ENCODE measurements around the gene CIAO3.

The CIAO3 gene

DNA sequence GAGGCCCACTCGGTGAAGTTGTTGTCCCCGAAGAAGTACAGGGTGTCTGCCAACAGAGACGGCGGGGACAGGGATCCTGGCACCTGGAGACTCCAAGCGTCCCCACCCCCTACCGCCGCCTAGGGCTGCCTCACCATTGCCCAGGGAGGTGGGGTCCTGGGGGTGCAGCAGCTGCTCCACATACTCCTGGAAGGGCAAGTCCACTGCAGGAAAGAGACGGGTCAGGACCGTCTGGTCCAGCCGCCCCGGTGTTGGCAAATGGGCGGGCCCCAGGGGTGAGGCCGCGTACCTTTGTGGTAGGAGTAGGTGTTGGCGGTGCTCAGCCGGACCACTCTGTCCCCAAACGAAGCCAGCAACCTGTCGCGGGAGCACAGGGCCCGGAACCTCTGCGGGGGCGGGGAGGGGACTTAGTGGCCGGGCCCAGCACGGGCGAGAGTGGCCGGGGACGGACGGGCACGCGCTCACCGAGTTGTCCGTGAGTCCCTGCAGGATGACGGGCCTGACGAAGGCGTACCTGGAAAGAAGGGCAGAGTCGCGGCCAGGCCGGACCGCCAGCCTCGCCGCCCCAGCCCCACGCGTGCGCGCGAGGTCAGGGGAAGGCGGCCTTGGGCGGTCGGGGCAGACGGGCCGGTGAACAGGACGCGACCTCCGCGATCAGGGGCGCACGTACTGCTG, 57.3 kb downstream of the CIAO3 start:
- Mint-ChIP-seq H3K27ac (peak overlapping the region; percentile 54), H3K4me1 (peaks cover 36% of the 10 kb centered on the region), H3K36me3 (ENCODE audit: low read depth) (peaks cover 20% of the 10 kb centered on the region), H3K9me3 (no peaks in the 10 kb centered on the region), H3K27me3 (no peaks in the 10 kb centered on the region), H3K4me3 (peak overlapping the region; percentile 82)
- ATAC-seq (no peak), DNase-seq (peak; percentile 31)

- ATAC-seq (no peak), DNase-seq (no peak)
- Mint-ChIP-seq H3K9me3 (no peaks in the 10 kb centered on the region), H3K4me3 (peak overlapping the region; percentile 82), H3K36me3 (ENCODE audit: low read depth) (peaks cover 20% of the 10 kb centered on the region), H3K27ac (peak overlapping the region; percentile 54), H3K4me1 (peaks cover 34% of the 10 kb centered on the region), H3K27me3 (no peaks in the 10 kb centered on the region)
Measured at GRCh38 chr16:682493-683395, 58.1 kb downstream of the CIAO3 start.

GRCh38 chr16:681746-682427, 58.9 kb downstream of the CIAO3 start:
- Mint-ChIP-seq H3K27me3 (peaks cover under 1% of the 10 kb centered on the region), H3K36me3 (ENCODE audit: low read depth) (peaks cover 18% of the 10 kb centered on the region), H3K4me1 (peaks cover 34% of the 10 kb centered on the region), H3K4me3 (peak overlapping the region; percentile 82), H3K27ac (peak overlapping the region; percentile 54), H3K9me3 (no peaks in the 10 kb centered on the region)
- ATAC-seq (no peak), DNase-seq (no peak)

DNA sequence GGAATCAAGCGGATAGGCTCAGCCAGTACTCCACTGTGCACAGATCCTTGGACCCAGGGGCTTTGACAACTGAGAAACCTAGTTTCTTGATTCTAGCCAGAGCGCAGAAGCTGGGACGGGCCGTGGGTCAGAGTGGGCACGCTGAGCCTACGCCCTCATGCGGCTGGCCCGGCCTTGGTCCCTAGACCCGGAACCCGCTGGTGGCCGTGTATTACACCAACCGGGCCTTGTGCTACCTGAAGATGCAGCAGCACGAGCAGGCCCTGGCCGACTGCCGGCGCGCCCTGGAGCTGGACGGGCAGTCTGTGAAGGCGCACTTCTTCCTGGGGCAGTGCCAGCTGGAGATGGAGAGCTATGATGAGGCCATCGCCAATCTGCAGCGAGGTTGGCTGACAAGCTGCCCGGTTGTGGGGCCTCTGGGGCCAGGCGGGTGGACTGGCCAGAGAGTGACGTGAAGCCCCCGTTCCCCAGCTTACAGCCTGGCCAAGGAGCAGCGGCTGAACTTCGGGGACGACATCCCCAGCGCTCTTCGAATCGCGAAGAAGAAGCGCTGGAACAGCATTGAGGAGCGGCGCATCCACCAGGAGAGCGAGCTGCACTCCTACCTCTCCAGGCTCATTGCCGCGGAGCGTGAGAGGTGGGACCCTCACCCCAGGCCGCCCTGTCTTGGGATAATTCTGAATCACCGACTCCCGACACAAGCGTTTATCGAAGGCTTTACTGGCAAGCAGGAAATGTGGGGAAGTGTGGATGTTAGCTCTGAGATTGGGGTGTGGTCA, 59.6 kb downstream of the CIAO3 start:
- H3K36me3 Mint-ChIP-seq (ENCODE audit: low read depth) = peaks cover 18% of the 10 kb centered on the region
- DNase-seq (peak; percentile 41), ATAC-seq (no peak)
- H3K4me1 Mint-ChIP-seq = peaks cover 34% of the 10 kb centered on the region
- peaks cover 5% of the 10 kb centered on the region for H3K27me3 Mint-ChIP-seq
- no peaks in the 10 kb centered on the region for H3K9me3 Mint-ChIP-seq
- peak overlapping the region; percentile 82 for H3K4me3 Mint-ChIP-seq
- H3K27ac Mint-ChIP-seq = peak overlapping the region; percentile 49

DNA sequence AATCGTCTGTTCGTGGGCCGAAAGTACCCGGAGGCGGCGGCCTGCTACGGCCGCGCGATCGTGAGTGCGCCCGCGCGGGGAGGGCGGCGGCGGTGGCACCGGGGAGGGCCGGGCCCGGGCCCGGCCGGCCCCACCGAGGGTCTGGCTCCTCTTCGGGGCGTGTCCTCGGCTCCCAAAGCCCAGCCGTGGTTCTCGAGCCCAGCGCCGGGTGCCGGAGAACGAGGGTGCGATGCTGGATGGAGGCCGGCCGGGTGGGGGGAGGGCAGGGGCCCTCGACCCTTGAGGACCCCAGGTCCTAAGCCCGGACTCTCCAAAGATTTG, 60.2 kb downstream of the CIAO3 start:
- DNase-seq = no peak
- H3K9me3 Mint-ChIP-seq = no peaks in the 10 kb centered on the region
- H3K36me3 Mint-ChIP-seq (ENCODE audit: low read depth) = peaks cover 18% of the 10 kb centered on the region
- ATAC-seq = no peak
- peaks cover 31% of the 10 kb centered on the region for H3K4me1 Mint-ChIP-seq
- peak overlapping the region; percentile 49 for H3K27ac Mint-ChIP-seq
- peak overlapping the region; percentile 82 for H3K4me3 Mint-ChIP-seq
- H3K27me3 Mint-ChIP-seq = peaks cover 5% of the 10 kb centered on the region

DNA sequence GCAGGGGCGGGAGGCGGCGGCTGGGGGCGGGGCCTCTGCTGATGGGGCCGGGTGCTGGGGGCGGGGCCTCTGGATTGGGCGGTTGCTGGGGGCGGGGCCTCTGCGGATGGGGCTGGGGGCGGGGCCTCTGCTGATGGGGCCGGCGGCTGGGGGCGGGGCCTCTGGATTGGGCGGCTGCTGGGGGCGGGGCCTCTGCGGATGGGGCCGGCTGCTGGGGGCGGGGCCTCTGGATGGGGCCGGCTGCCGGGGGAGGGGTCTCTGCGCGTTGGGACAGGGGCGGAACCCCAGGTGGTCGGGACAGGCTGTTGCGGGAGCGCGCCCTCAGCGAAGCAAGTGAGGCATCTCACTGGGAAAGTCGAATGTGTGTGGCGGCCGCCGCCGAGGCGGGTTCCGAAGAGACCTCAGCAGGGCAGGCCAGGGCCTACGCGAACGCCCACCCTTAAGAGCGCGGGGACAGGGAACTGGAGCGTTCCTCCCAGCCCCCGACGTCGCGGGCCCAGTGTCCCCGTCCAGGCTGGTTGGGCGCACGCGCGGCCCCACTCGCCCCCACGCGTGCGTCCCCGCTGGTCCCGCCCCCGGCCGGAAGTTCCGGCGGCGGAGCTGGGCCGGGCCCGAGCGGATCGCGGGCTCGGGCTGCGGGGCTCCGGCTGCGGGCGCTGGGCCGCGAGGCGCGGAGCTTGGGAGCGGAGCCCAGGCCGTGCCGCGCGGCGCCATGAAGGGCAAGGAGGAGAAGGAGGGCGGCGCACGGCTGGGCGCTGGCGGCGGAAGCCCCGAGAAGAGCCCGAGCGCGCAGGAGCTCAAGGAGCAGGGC, 60.8 kb downstream of the CIAO3 start, which contains the start of gene STUB1:
Gene STUB1, plus strand, starts transcription at position 597 of the 811 bp plus-strand sequence. Its CDS starts 116 bp downstream, at position 713.
- DNase-seq (peak; percentile 90), ATAC-seq (peak; percentile 34)
- peaks cover 18% of the 10 kb centered on the region for H3K36me3 Mint-ChIP-seq (ENCODE audit: low read depth)
- peaks cover 31% of the 10 kb centered on the region for H3K4me1 Mint-ChIP-seq
- peaks cover 5% of the 10 kb centered on the region for H3K27me3 Mint-ChIP-seq
- no peaks in the 10 kb centered on the region for H3K9me3 Mint-ChIP-seq
- H3K4me3 Mint-ChIP-seq = peak within 1 kb of the TSS; percentile 82
- H3K27ac Mint-ChIP-seq = peak within 1 kb of the TSS; percentile 87
